PC-3 (cell line): ENCODE results near the gene RNF157.

Experiments
- EZH2 ChIP-seq: fragments of 300-600 bp; sonication (generic); IDR thresholded peaks from one replicate; pipeline ENCODE4 v1.6.1; 2017; ENCODE audit warnings: antibody characterized with exemption, mild to moderate bottlenecking, low read length; ENCODE audit not compliant: unreplicated experiment
- EZH2phosphoT487 ChIP-seq: fragments of 300-600 bp; sonication (generic); IDR thresholded peaks from 2 replicates; pipeline ENCODE4 v1.6.1; 2018; ENCODE audit warnings: mild to moderate bottlenecking, antibody characterized with exemption, low read length, borderline replicate concordance
- TF ChIP-seq, protein P1 (sequence below): fragments of 300-600 bp; sonication (generic); conservative IDR thresholded peaks from 2 replicates; pipeline ENCODE4 v1.5.1; 2017; ENCODE audit warnings: antibody characterized with exemption, low read depth, mild to moderate bottlenecking, low read length

GRCh38 chr17:76139801-76140660 lies 100.3 kb downstream of the RNF157 start:
- TF ChIP-seq EZH2, result no peak
- no peak for TF ChIP-seq EZH2phosphoT487
- TF ChIP-seq, protein P1, sequence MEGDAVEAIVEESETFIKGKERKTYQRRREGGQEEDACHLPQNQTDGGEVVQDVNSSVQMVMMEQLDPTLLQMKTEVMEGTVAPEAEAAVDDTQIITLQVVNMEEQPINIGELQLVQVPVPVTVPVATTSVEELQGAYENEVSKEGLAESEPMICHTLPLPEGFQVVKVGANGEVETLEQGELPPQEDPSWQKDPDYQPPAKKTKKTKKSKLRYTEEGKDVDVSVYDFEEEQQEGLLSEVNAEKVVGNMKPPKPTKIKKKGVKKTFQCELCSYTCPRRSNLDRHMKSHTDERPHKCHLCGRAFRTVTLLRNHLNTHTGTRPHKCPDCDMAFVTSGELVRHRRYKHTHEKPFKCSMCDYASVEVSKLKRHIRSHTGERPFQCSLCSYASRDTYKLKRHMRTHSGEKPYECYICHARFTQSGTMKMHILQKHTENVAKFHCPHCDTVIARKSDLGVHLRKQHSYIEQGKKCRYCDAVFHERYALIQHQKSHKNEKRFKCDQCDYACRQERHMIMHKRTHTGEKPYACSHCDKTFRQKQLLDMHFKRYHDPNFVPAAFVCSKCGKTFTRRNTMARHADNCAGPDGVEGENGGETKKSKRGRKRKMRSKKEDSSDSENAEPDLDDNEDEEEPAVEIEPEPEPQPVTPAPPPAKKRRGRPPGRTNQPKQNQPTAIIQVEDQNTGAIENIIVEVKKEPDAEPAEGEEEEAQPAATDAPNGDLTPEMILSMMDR, result no peak
